HepG2 (cell line): ENCODE results near the gene ATP11A. TPM values are rescaled to one million over a fixed set of nuclear protein-coding genes. Genes with fewer than 3 reads are reported as not detected.

ENCODE experiments used
- ARID5B ChIP-seq: IDR thresholded peaks from 2 replicates; pipeline ENCODE4 v1.4.0; 2020; ENCODE audit warnings: mild to moderate bottlenecking, missing genetic modification reagents
- ATAD3A ChIP-seq: sonication (generic); formaldehyde crosslinking; IDR thresholded peaks from 2 replicates; pipeline ENCODE4 v1.4.0; 2020; ENCODE audit warnings: missing genetic modification reagents
- DRAP1 ChIP-seq: IDR thresholded peaks from 2 replicates; pipeline ENCODE4 v1.6.1; 2016; ENCODE audit warnings: missing genetic modification reagents, missing compliant biosample characterization
- GLI4 ChIP-seq: sonication (generic); formaldehyde crosslinking; IDR thresholded peaks from 2 replicates; pipeline ENCODE4 v1.5.1; 2020; ENCODE audit warnings: missing genetic modification reagents, mild to moderate bottlenecking, moderate library complexity, borderline replicate concordance
- KMT2A ChIP-seq: sonication (generic); formaldehyde crosslinking; IDR thresholded peaks from 2 replicates; pipeline ENCODE4 v1.4.0; 2020; ENCODE audit warnings: missing genetic modification reagents
- MIER2 ChIP-seq: IDR thresholded peaks from 2 replicates; pipeline ENCODE4 v1.6.1; 2016; ENCODE audit warnings: missing biosample characterization, missing genetic modification reagents
- NR1H2 ChIP-seq: sonication (generic); formaldehyde crosslinking; IDR thresholded peaks from 2 replicates; pipeline ENCODE4 v1.8.1; 2022; ENCODE audit warnings: low read depth, missing genetic modification reagents, borderline replicate concordance
- PHF20 ChIP-seq: sonication (generic); formaldehyde crosslinking; IDR thresholded peaks from 2 replicates; pipeline ENCODE4 v1.5.0; 2020; ENCODE audit warnings: mild to moderate bottlenecking, missing genetic modification reagents
- SALL1 ChIP-seq: sonication (generic); formaldehyde crosslinking; IDR thresholded peaks from 2 replicates; pipeline ENCODE4 v1.8.0; 2022; ENCODE audit warnings: mild to moderate bottlenecking, missing genetic modification reagents
- SKIL ChIP-seq: sonication (generic); formaldehyde crosslinking; IDR thresholded peaks from 2 replicates; pipeline ENCODE4 v1.8.0; 2022; ENCODE audit warnings: missing genetic modification reagents, mild to moderate bottlenecking, moderate library complexity, borderline replicate concordance
- ZFP41 ChIP-seq: sonication (generic); formaldehyde crosslinking; IDR thresholded peaks from 2 replicates; pipeline ENCODE4 v1.4.0; 2020; ENCODE audit warnings: mild to moderate bottlenecking, missing genetic modification reagents, borderline replicate concordance
- ZNF503 ChIP-seq: sonication (generic); formaldehyde crosslinking; IDR thresholded peaks from 2 replicates; pipeline ENCODE4 v1.4.0; 2020; ENCODE audit warnings: missing genetic modification reagents
- ZNF546 ChIP-seq: sonication (generic); formaldehyde crosslinking; conservative IDR thresholded peaks from 2 replicates; pipeline ENCODE4 v1.8.1; 2023; ENCODE audit warnings: mild to moderate bottlenecking, missing genetic modification reagents
- ZNF615 ChIP-seq: sonication (generic); formaldehyde crosslinking; IDR thresholded peaks from 2 replicates; pipeline ENCODE4 v1.5.0; 2020; ENCODE audit warnings: mild to moderate bottlenecking, missing genetic modification reagents, borderline replicate concordance
- ZNF616 ChIP-seq: sonication (generic); formaldehyde crosslinking; IDR thresholded peaks from 2 replicates; pipeline ENCODE4 v1.5.0; 2020; ENCODE audit warnings: low read depth, mild to moderate bottlenecking, missing genetic modification reagents
- ZNF687 ChIP-seq: sonication (generic); formaldehyde crosslinking; IDR thresholded peaks from 2 replicates; pipeline ENCODE4 v1.5.1; 2020; ENCODE audit warnings: mild to moderate bottlenecking, missing genetic modification reagents, moderate library complexity
- polyA plus RNA-seq, 8 experiments: library from polyadenylated mRNA; depleted of rRNA in 3 of 8; stranded (reverse) in 7 of 8; unstranded in 1 of 8; fragments of >200 nt; fragmentation: Illumina TruSeq in 4 of 8; extraction: Trizol in 4 of 8; gene quantifications; 2 replicates each; pipeline versions ENCODE4 v1.2.1 to v1.2.3, GENCODE V29; 2011 to 2016; ENCODE audit warnings: low read depth in 4 of 8, missing spikeins in 1 of 8, mixed read lengths in 1 of 8; ENCODE audit not compliant: insufficient read depth in 1 of 8
- total RNA-seq, 5 experiments: library from RNA; depleted of rRNA; stranded (reverse); fragments of >200 nt; fragmentation: Illumina TruSeq; extraction: Trizol; gene quantifications; 2 replicates each; pipeline ENCODE4 v1.2.3, GENCODE V29; 2016; ENCODE audit warnings: low read depth in 1 of 5

The ATP11A gene
- total and polyA plus RNA-seq, 2 of the 13 experiments (the other 11 are each of a cell fraction or from before 2014, with no cell fraction given), result 18.4 to 20.1 TPM

- TF ChIP-seq SALL1 (peak; percentile 61), ARID5B (CRISPR knock-in tag) (peak; percentile 53; the same call in 1 of the 2 replicates), PHF20 (CRISPR knock-in tag) (no peak), SKIL (peak; percentile 68; the same call in 1 of the 2 replicates), ZNF687 (CRISPR knock-in tag) (peak; percentile 92), NR1H2 (CRISPR knock-in tag) (no peak), MIER2 (CRISPR knock-in tag) (no peak), GLI4 (CRISPR knock-in tag) (no peak), ZNF503 (peak; percentile 32; the same call in 1 of the 2 replicates), ZNF615 (CRISPR knock-in tag) (no peak), ATAD3A (CRISPR knock-in tag) (no peak), KMT2A (CRISPR knock-in tag) (no peak), ZNF616 (CRISPR knock-in tag) (no peak), DRAP1 (CRISPR knock-in tag) (0 out of 2 replicates have a peak, but pooled peaks have one; percentile 37), ZFP41 (no peak), ZNF546 (CRISPR knock-in tag) (no peak)
These were observed 21.9 kb downstream of the ATP11A start (continued) for GRCh38 chr13:112711528-112712265.
